DND-41 (cell line): ENCODE results near the gene CAB39L.

Experiments
- ATAC-seq: fragments of 200-7000 bp; cut with Tn5 transposase; 3 replicates; pipeline ENCODE4 v1.9.1; 2021; ENCODE audit warnings: low read depth; ENCODE audit not compliant: insufficient read depth
- DNase-seq: peaks from one replicate; pipeline ENCODE4 v3.0.0-alpha.2; 2020
- H2AFZ ChIP-seq: 2 replicates; pipeline ENCODE4 v1.6.0; 2012; ENCODE audit warnings: low read depth, low read length
- H3K27ac ChIP-seq: 2 replicates; pipeline ENCODE4 v1.5.1; 2012; ENCODE audit warnings: low read length, inconsistent platforms
- H3K27me3 ChIP-seq: fragments of 200-600 bp; sonication (generic); 2 replicates; pipeline ENCODE4 v1.6.0; 2012; ENCODE audit warnings: low read length, mild to moderate bottlenecking, inconsistent platforms; ENCODE audit not compliant: insufficient read depth, poor library complexity
- H3K36me3 ChIP-seq: 2 replicates; pipeline ENCODE4 v1.5.1; 2012; ENCODE audit warnings: low read length, inconsistent platforms; ENCODE audit not compliant: insufficient read depth
- H3K4me1 ChIP-seq: 2 replicates; pipeline ENCODE4 v1.5.1; 2012; ENCODE audit warnings: mild to moderate bottlenecking, low read length; ENCODE audit not compliant: insufficient read depth
- H3K4me2 ChIP-seq: 2 replicates; pipeline ENCODE4 v1.6.0; 2012; ENCODE audit warnings: mild to moderate bottlenecking, moderate library complexity, low read length, inconsistent platforms; ENCODE audit not compliant: insufficient read depth
- H3K4me3 ChIP-seq, 2 experiments: fragments of 200-600 bp in 1 of 2; shearing (Covaris generic) in 1 of 2; 2 replicates each; pipeline ENCODE4 v1.5.1; 2012 to 2016; ENCODE audit warnings: inconsistent platforms in 2 of 2, low read length in 2 of 2, mild to moderate bottlenecking in 2 of 2, low read depth in 1 of 2, moderate library complexity in 1 of 2
- H3K79me2 ChIP-seq: 2 replicates; pipeline ENCODE4 v1.6.0; 2012; ENCODE audit warnings: low read length, inconsistent platforms; ENCODE audit not compliant: insufficient read depth
- H3K9ac ChIP-seq: 2 replicates; pipeline ENCODE4 v1.6.0; 2012; ENCODE audit warnings: low read depth, mild to moderate bottlenecking, inconsistent platforms, low read length, moderate library complexity
- H3K9me3 ChIP-seq: 2 replicates; pipeline ENCODE4 v1.5.1; 2012; ENCODE audit warnings: low read length, moderate library complexity, mild to moderate bottlenecking, inconsistent platforms; ENCODE audit not compliant: insufficient read depth, severe bottlenecking
- H4K20me1 ChIP-seq: 2 replicates; pipeline ENCODE4 v1.6.0; 2012; ENCODE audit warnings: low read length; ENCODE audit not compliant: insufficient read depth
- CTCF ChIP-seq: IDR thresholded peaks from 2 replicates; pipeline ENCODE4 v1.5.1; 2012; ENCODE audit warnings: borderline replicate concordance, low read length, moderate library complexity, mild to moderate bottlenecking; ENCODE audit not compliant: poor library complexity, severe bottlenecking; ENCODE audit errors: extremely low read depth
- EZH2 ChIP-seq: IDR thresholded peaks from 3 replicates; pipeline ENCODE4 v1.6.1; 2012; ENCODE audit warnings: borderline replicate concordance, low read depth, mild to moderate bottlenecking, moderate library complexity, low read length, inconsistent platforms; ENCODE audit not compliant: severe bottlenecking

The CAB39L gene

GRCh38 chr13:49404703-49405020, 39.2 kb downstream of the CAB39L start:
- Histone ChIP-seq H3K36me3 (no peaks in the 10 kb centered on the region), H3K4me3 (no peak overlapping the region), H3K9ac (no peak overlapping the region), H3K4me2 (no peak overlapping the region), H3K27me3 (no peaks in the 10 kb centered on the region), H3K9me3 (no peaks in the 10 kb centered on the region), H3K4me1 (no peaks in the 10 kb centered on the region), H2AFZ (no peak overlapping the region), H3K27ac (no peak overlapping the region), H4K20me1 (no peaks in the 10 kb centered on the region), H3K79me2 (no peaks in the 10 kb centered on the region)
- TF ChIP-seq CTCF (no peak), EZH2 (no peak)
- ATAC-seq (no peak), DNase-seq (no peak)

GRCh38 chr13:49403996-49404702, 39.7 kb downstream of the CAB39L start:
- no peaks in the 10 kb centered on the region for H4K20me1 ChIP-seq
- ATAC-seq = no peak

GRCh38 chr13:49400755-49401659, 42.9 kb downstream of the CAB39L start:
- no peak for ATAC-seq
- Histone ChIP-seq H4K20me1 (no peaks in the 10 kb centered on the region), H3K27me3 (no peaks in the 10 kb centered on the region), H3K9me3 (no peaks in the 10 kb centered on the region), H3K36me3 (no peaks in the 10 kb centered on the region), H3K4me3 (no peak overlapping the region), H3K79me2 (no peaks in the 10 kb centered on the region), H3K27ac (no peak overlapping the region), H3K4me2 (no peak overlapping the region), H3K4me1 (no peaks in the 10 kb centered on the region), H2AFZ (no peak overlapping the region), H3K9ac (no peak overlapping the region)
- TF ChIP-seq CTCF (no peak), EZH2 (no peak)
- DNase-seq = no peak

More at GRCh38 chr13:49403996-49404702, 39.7 kb downstream of the CAB39L start:
- Histone ChIP-seq H3K9me3 (no peaks in the 10 kb centered on the region), H3K36me3 (no peaks in the 10 kb centered on the region), H3K4me3 (no peak overlapping the region), H3K4me2 (no peak overlapping the region), H3K4me1 (no peaks in the 10 kb centered on the region), H3K79me2 (no peaks in the 10 kb centered on the region), H3K9ac (no peak overlapping the region), H3K27me3 (no peaks in the 10 kb centered on the region), H2AFZ (no peak overlapping the region), H3K27ac (no peak overlapping the region)
- no peak for TF ChIP-seq CTCF
- no peak for TF ChIP-seq EZH2
- DNase-seq = no peak
